Measurements from ENCODE around the gene UBE2D3. TPM values are rescaled to one million over a fixed set of nuclear protein-coding genes. Genes with fewer than 3 reads are reported as not detected.
"Not testable (repeated sequence)": the region's sequence is repeated elsewhere in the genome, so short reads cannot be mapped to it uniquely, and the experiment has no call there.

UBE2D3 gene
- total RNA-seq, 1 experiment from 2014 or later, result 521 TPM

- no peak for DNase-seq (ENCODE audit: extremely low read depth, low read depth)
Measured at GRCh38 chr4:102832667-102833066, 5.3 kb upstream of the UBE2D3 start.

- no peak for DNase-seq (ENCODE audit: extremely low read depth, low read depth)
Measured at GRCh38 chr4:102832105-102832504, 4.8 kb upstream of the UBE2D3 start.

GRCh38 chr4:102829803-102830202, 2.5 kb upstream of the UBE2D3 start:
- no peak for DNase-seq (ENCODE audit: extremely low read depth, low read depth)

GRCh38 chr4:102828497-102828808, 1.1 kb upstream of the UBE2D3 start:
- no peak for DNase-seq (ENCODE audit: extremely low read depth, low read depth)

- DNase-seq (ENCODE audit: extremely low read depth, low read depth), result peak; percentile 99
Measured at GRCh38 chr4:102827674-102828496, 534 bp upstream of the UBE2D3 start.

GRCh38 chr4:102826105-102826889, 1.1 kb downstream of the UBE2D3 start:
- DNase-seq (ENCODE audit: extremely low read depth, low read depth), result no peak

GRCh38 chr4:102825261-102826091, 1.9 kb downstream of the UBE2D3 start:
- DNase-seq (ENCODE audit: extremely low read depth, low read depth), result peak; percentile 35

GRCh38 chr4:102824398-102824797, 3.0 kb downstream of the UBE2D3 start:
- no peak for DNase-seq (ENCODE audit: extremely low read depth, low read depth)

- no peak for DNase-seq (ENCODE audit: extremely low read depth, low read depth)
Measured at GRCh38 chr4:102823897-102824296, 3.5 kb downstream of the UBE2D3 start.

GRCh38 chr4:102823464-102823863, 3.9 kb downstream of the UBE2D3 start:
- DNase-seq (ENCODE audit: extremely low read depth, low read depth), result no peak

- DNase-seq (ENCODE audit: extremely low read depth, low read depth), result no peak
Measured at GRCh38 chr4:102819588-102820365, 7.6 kb downstream of the UBE2D3 start.

- DNase-seq (ENCODE audit: extremely low read depth, low read depth), result not testable (repeated sequence)
Measured at GRCh38 chr4:102819100-102819499, 8.3 kb downstream of the UBE2D3 start.

- no peak for DNase-seq (ENCODE audit: extremely low read depth, low read depth)
Measured at GRCh38 chr4:102817613-102818268, 9.6 kb downstream of the UBE2D3 start.

GRCh38 chr4:102817021-102817605, 10.2 kb downstream of the UBE2D3 start:
- DNase-seq (ENCODE audit: extremely low read depth, low read depth), result no peak

GRCh38 chr4:102815981-102816380, 11.4 kb downstream of the UBE2D3 start:
- no peak for DNase-seq (ENCODE audit: extremely low read depth, low read depth)

GRCh38 chr4:102809691-102810090, 17.7 kb downstream of the UBE2D3 start:
- DNase-seq (ENCODE audit: extremely low read depth, low read depth), result no peak

- DNase-seq (ENCODE audit: extremely low read depth, low read depth), result no peak
Measured at GRCh38 chr4:102809190-102809589, 18.2 kb downstream of the UBE2D3 start.

- DNase-seq (ENCODE audit: extremely low read depth, low read depth), result no peak
Measured at GRCh38 chr4:102808009-102808408, 19.3 kb downstream of the UBE2D3 start.

- no peak for DNase-seq (ENCODE audit: extremely low read depth, low read depth)
Measured at GRCh38 chr4:102807345-102807744, 20.0 kb downstream of the UBE2D3 start.
